NCI-H69 (cell line): ENCODE results near the gene ATM.
"Not testable (repeated sequence)": the region's sequence is repeated elsewhere in the genome, so short reads cannot be mapped to it uniquely, and the experiment has no call there.

Source experiments
- DNase-seq: peaks from one replicate; lab custom pipeline; 2025; lab: John Stamatoyannopoulos, UW

ATM gene

GRCh38 chr11:108278954-108279353, 56.1 kb downstream of the ATM start:
- DNase-seq, result no peak

GRCh38 chr11:108286370-108286769, 63.5 kb downstream of the ATM start:
- DNase-seq, result no peak

- DNase-seq, result no peak
Measured at GRCh38 chr11:108286956-108287355, 64.1 kb downstream of the ATM start.

- not testable (repeated sequence) for DNase-seq
Measured at GRCh38 chr11:108289066-108289465, 66.2 kb downstream of the ATM start.

- no peak for DNase-seq
Measured at GRCh38 chr11:108289699-108290098, 66.8 kb downstream of the ATM start.

GRCh38 chr11:108293229-108293628, 70.4 kb downstream of the ATM start:
- no peak for DNase-seq

GRCh38 chr11:108302121-108302785, 79.4 kb downstream of the ATM start:
- no peak for DNase-seq

- no peak for DNase-seq
Measured at GRCh38 chr11:108307751-108308150, 84.9 kb downstream of the ATM start.

GRCh38 chr11:108313444-108313843, 90.6 kb downstream of the ATM start:
- no peak for DNase-seq

GRCh38 chr11:108316061-108316460, 93.2 kb downstream of the ATM start:
- no peak for DNase-seq

- DNase-seq, result no peak
Measured at GRCh38 chr11:108319541-108320145, 96.8 kb downstream of the ATM start.

- no peak for DNase-seq
Measured at GRCh38 chr11:108322666-108323065, 99.8 kb downstream of the ATM start.

- DNase-seq, result peak; percentile 95
Measured at GRCh38 chr11:108324587-108324986, 101.7 kb downstream of the ATM start.

- DNase-seq, result no peak
Measured at GRCh38 chr11:108333403-108333899, 110.6 kb downstream of the ATM start.

GRCh38 chr11:108338750-108339149, 115.9 kb downstream of the ATM start:
- no peak for DNase-seq

GRCh38 chr11:108340973-108341372, 118.1 kb downstream of the ATM start:
- DNase-seq, result peak; percentile 93

GRCh38 chr11:108341654-108342053, 118.8 kb downstream of the ATM start:
- no peak for DNase-seq

- no peak for DNase-seq
Measured at GRCh38 chr11:108343714-108344113, 120.8 kb downstream of the ATM start.

- DNase-seq, result no peak
Measured at GRCh38 chr11:108345767-108346166, 122.9 kb downstream of the ATM start.

GRCh38 chr11:108346451-108346850, 123.6 kb downstream of the ATM start:
- no peak for DNase-seq

- no peak for DNase-seq
Measured at GRCh38 chr11:108351468-108351867, 128.6 kb downstream of the ATM start.

- no peak for DNase-seq
Measured at GRCh38 chr11:108364159-108364558, 141.3 kb downstream of the ATM start.

- DNase-seq, result no peak
Measured at GRCh38 chr11:108368134-108368533, 145.3 kb downstream of the ATM start.

GRCh38 chr11:108369064-108369463, 146.2 kb downstream of the ATM start:
- DNase-seq, result no peak
